Lung (tissue), 12 donors: ENCODE measurements around the gene PPARA. TPM values are rescaled to one million over a fixed set of nuclear protein-coding genes. Genes with fewer than 3 reads are reported as not detected.

Experiments
- ATAC-seq: fragments of 200-7000 bp; cut with Tn5 transposase; one replicate; pipeline ENCODE4 v1.9.1; 2020; ENCODE audit warnings: moderate number of reproducible peaks; ENCODE audit not compliant: insufficient read depth, low FRiP score
- DNase-seq, 3 donors: peaks; one replicate each; pipeline ENCODE4 v3.0.0-alpha.2; 2013 to 2017
- H3K27ac ChIP-seq, 2 donors: one replicate each; pipeline ENCODE4 v1.5.1; 2013; ENCODE audit warnings: mild to moderate bottlenecking in 2 of 2, moderate library complexity in 2 of 2, control low read depth in 1 of 2, inconsistent platforms in 1 of 2, low read depth in 1 of 2, low read length in 1 of 2
- H3K27me3 ChIP-seq, 3 donors: one replicate each; pipeline ENCODE4 v1.5.1; 2013; ENCODE audit warnings: low read length in 2 of 3; ENCODE audit not compliant: control insufficient read depth in 3 of 3, insufficient read depth in 3 of 3
- H3K36me3 ChIP-seq, 4 donors: one replicate each; pipeline ENCODE4 v1.5.1; 2013; ENCODE audit warnings: low read length in 4 of 4, mild to moderate bottlenecking in 1 of 4, moderate library complexity in 1 of 4; ENCODE audit not compliant: control insufficient read depth in 4 of 4, insufficient read depth in 4 of 4
- H3K4me1 ChIP-seq, 5 donors: one replicate each; pipeline ENCODE4 v1.5.1; 2013; ENCODE audit warnings: low read length in 5 of 5, mild to moderate bottlenecking in 2 of 5, moderate library complexity in 1 of 5; ENCODE audit not compliant: control insufficient read depth in 5 of 5, insufficient read depth in 5 of 5
- H3K4me3 ChIP-seq: one replicate; pipeline ENCODE4 v1.5.1; 2013; ENCODE audit warnings: mild to moderate bottlenecking, control low read depth, moderate library complexity
- H3K9ac ChIP-seq, 2 donors: one replicate each; pipeline ENCODE4 v1.5.1; 2013; ENCODE audit warnings: low read length in 2 of 2, control low read depth in 1 of 2; ENCODE audit not compliant: insufficient read depth in 1 of 2
- H3K9me3 ChIP-seq, 4 donors: one replicate each; pipeline ENCODE4 v1.5.1; 2013; ENCODE audit warnings: low read length in 3 of 4, mild to moderate bottlenecking in 1 of 4, moderate library complexity in 1 of 4; ENCODE audit not compliant: control insufficient read depth in 4 of 4, insufficient read depth in 3 of 4
- CTCF ChIP-seq: IDR thresholded peaks from 2 replicates; pipeline ENCODE4 v1.5.1; 2012; ENCODE audit warnings: mild to moderate bottlenecking; ENCODE audit errors: control extremely low read depth, extremely low read depth
- WGBS, 2 donors: extraction: QIAGEN DNeasy Blood & Tissue Kit; methylation state at CpG; one replicate each; pipeline ENCODE4 v1.1.7; 2013; 5-methylcytosine and 5-hydroxymethylcytosine counted together
- polyA plus RNA-seq, 2 donors: library from polyadenylated mRNA; stranded (reverse); fragments of 200-250 nt; gene quantifications; one replicate each; pipeline ENCODE4 v1.2.1, GENCODE V29; 2013
- total RNA-seq, 2 donors: library from RNA; depleted of rRNA in 1 of 2; stranded (reverse); fragments of >200 nt in 1 of 2; gene quantifications; one replicate each; pipeline ENCODE4 v1.2.1, GENCODE V29; 2014 to 2021
- donor health status: control.
- donor health status: control.
- donor health status: Bipolar disorder and iron deficiency.
- donor health status: healthy.
- donor health status: DM: yes; HTN: yes; CAD: no.

The PPARA gene
- total and polyA plus RNA-seq, 4 donors, result 4.4 to 18.1 (median 11.0) TPM

GRCh38 chr22:46116491-46116958 is 33.8 kb upstream of the PPARA start:
- WGBS, 2 donors, result 8 to 13% methylated on average over 24 to 28 of the region's 28 CpGs
- no peak overlapping the region for H3K9ac ChIP-seq
- H3K36me3 ChIP-seq, result peaks cover 0 to 25% (median 11%) of the 10 kb centered on the region in 4 donors
- TF ChIP-seq CTCF, result peak; percentile 86
- H3K4me3 ChIP-seq, result no peak overlapping the region
- ATAC-seq (peak; percentile 85), DNase-seq (peak; percentile 91 to 94 (median 94))
- no peaks in the 10 kb centered on the region for H3K27me3 ChIP-seq
- peak overlapping the region in 1 of 2 donors; percentile 84 for H3K27ac ChIP-seq
- H3K4me1 ChIP-seq, result peaks cover 0 to 11% (median 5%) of the 10 kb centered on the region in 5 donors
- H3K9me3 ChIP-seq, result peaks cover 0 to 2% (median 0%) of the 10 kb centered on the region in 4 donors

GRCh38 chr22:46117206-46118199 is 32.8 kb upstream of the PPARA start:
- no peak for DNase-seq
- H3K9ac ChIP-seq, result no peak overlapping the region
- no peak for TF ChIP-seq CTCF
- H3K27me3 ChIP-seq, result no peaks in the 10 kb centered on the region
- no peaks in the 10 kb centered on the region for H3K9me3 ChIP-seq
- 92 to 94% methylated on average over 10 of the region's 10 CpGs for WGBS, 2 donors
- no peak overlapping the region for H3K4me3 ChIP-seq
- peaks cover 0 to 12% (median 5%) of the 10 kb centered on the region in 5 donors for H3K4me1 ChIP-seq
- H3K36me3 ChIP-seq, result peaks cover 0 to 16% (median 6%) of the 10 kb centered on the region in 4 donors
- H3K27ac ChIP-seq, result no peak overlapping the region
- no peak for ATAC-seq

- Histone ChIP-seq H3K27me3 (no peaks in the 10 kb centered on the region), H3K4me1 (peaks cover 0 to 13% (median 5%) of the 10 kb centered on the region in 5 donors), H3K9me3 (no peaks in the 10 kb centered on the region), H3K4me3 (no peak overlapping the region), H3K9ac (no peak overlapping the region), H3K27ac (no peak overlapping the region), H3K36me3 (peaks cover 0 to 4% (median 0%) of the 10 kb centered on the region in 4 donors)
- ATAC-seq (no peak), DNase-seq (no peak)
- WGBS, 2 donors, result 59 to 61% methylated on average over 12 of the region's 12 CpGs
- TF ChIP-seq CTCF, result no peak
Observed at GRCh38 chr22:46119093-46119728, 31.1 kb upstream of the PPARA start.
